ENCODE results near the gene AHCYL1. TPM values are rescaled to one million over a fixed set of nuclear protein-coding genes. Genes with fewer than 3 reads are reported as not detected.

AHCYL1 gene
- total and polyA plus RNA-seq, 2 donors (not counting 3 experiments of a cell fraction or from before 2014, with no cell fraction given): 49.2 to 74.2 TPM

GRCh38 chr1:109978761-109979488 is 5.6 kb upstream of the AHCYL1 start:
- DNase-seq (ENCODE audit: low read depth, low spot score) (peak; percentile 74), FAIRE-seq (no peak)
- Histone ChIP-seq H3K9me3 (replicated peaks; ENCODE audit: control insufficient read depth, insufficient read depth, low read length) (no peaks in the 10 kb centered on the region), H3K9me1 (replicated peaks; ENCODE audit: control insufficient read depth, extremely low read depth, insufficient read depth, low read length) (no peaks in the 10 kb centered on the region), H4K20me1 (replicated peaks; ENCODE audit: control insufficient read depth, extremely low read depth, insufficient read depth, low read length) (no peaks in the 10 kb centered on the region), H3K4me3 (replicated peaks in 1 of 3; ENCODE audit: insufficient read depth in 1 of 3, low read depth in 1 of 3, low read length in 3 of 3) (no peak overlapping the region), H3K9ac (replicated peaks; ENCODE audit: extremely low read depth, insufficient read depth, low read length) (peak overlapping the region; percentile 60), H3K79me2 (ENCODE audit: control insufficient read depth, insufficient read depth, low read length) (no peaks in the 10 kb centered on the region), H2AFZ (ENCODE audit: low read depth, low read length) (peak overlapping the region; percentile 8), H3K27ac (ENCODE audit: insufficient read depth, low read depth, low read length) (peak overlapping the region; percentile 76), H3K4me2 (ENCODE audit: insufficient read depth, low read length) (no peak overlapping the region), H3K36me3 (ENCODE audit: control insufficient read depth in 2 of 2, extremely low read depth in 1 of 2, insufficient read depth in 2 of 2, low read length in 2 of 2) (no peaks in the 10 kb centered on the region), H3K27me3 (ENCODE audit: control insufficient read depth in 2 of 2, insufficient read depth in 2 of 2, low read length in 2 of 2) (no peaks in the 10 kb centered on the region), H3K4me1 (ENCODE audit: control insufficient read depth, extremely low read depth, insufficient read depth, low read length) (peaks cover 34% of the 10 kb centered on the region)
- intact Hi-C loops (cut with micrococcal nuclease) (loop anchor here (5.0 kb wide), 1 partner anchor 47 kb away; no protein-coding TSS in a partner anchor), dilution Hi-C loops (cut with MboI; ENCODE audit: extremely low pct_ligation_motif_present, low sequenced_read_pairs) (no loop called here)
- ChIA-PET CTCF (interaction anchor here (0.5 to 12.5 kb wide), 17 partner anchors 17 to 433 kb away, joined by 3 to 807 read pairs (median 6); partner anchors contain the start of gene CSF1), POLR2A (interaction anchor here (1.5 kb wide), 1 partner anchor 68 kb away, joined by 5 read pairs; the partner anchor contains the start of gene CSF1)
- TF ChIP-seq POLR2AphosphoS5 (IDR thresholded peaks at IDR 0.05; ENCODE audit: insufficient read depth, low read depth, low read length) (no peak), FOS (IDR thresholded peaks at IDR 0.05; ENCODE audit: borderline replicate concordance, insufficient read depth, low read length) (no peak), MAX (IDR thresholded peaks at IDR 0.05; ENCODE audit: insufficient read depth, insufficient read length) (no peak), GATA2 (IDR thresholded peaks at IDR 0.05; ENCODE audit: insufficient read depth, insufficient read length, low read depth, low read length) (no peak), CTCF (IDR thresholded peaks at IDR 0.05; ENCODE audit: extremely low read depth in 1 of 2, insufficient read depth in 1 of 2, low read depth in 1 of 2, low read length in 2 of 2) (no peak), EZH2 (IDR thresholded peaks at IDR 0.05; ENCODE audit: borderline replicate concordance, low read depth, low read length, severe bottlenecking) (no peak), MYC (IDR thresholded peaks at IDR 0.05; ENCODE audit: low read depth, low read length) (no peak), POLR2A (IDR thresholded peaks at IDR 0.05; ENCODE audit: low read depth, low read length) (no peak), JUN (IDR thresholded peaks at IDR 0.05; ENCODE audit: borderline replicate concordance, insufficient read depth, insufficient read length, low read depth) (no peak)
- no TSS peak for BruUV-seq (replicated peaks)
